K562 (cell line): Measurements from ENCODE around the gene FXYD4. TPM values are rescaled to one million over a fixed set of nuclear protein-coding genes. Genes with fewer than 3 reads are reported as not detected.

Experiments used
- ATAC-seq: fragments of 200-7000 bp; cut with Tn5 transposase; 3 replicates; pipeline ENCODE4 v1.9.1; 2020; ENCODE audit warnings: moderate library complexity
- BruUV-seq: library from RNA; stranded (reverse); fragments of 400-500 nt; replicated peaks from 2 replicates; lab custom pipeline; 2021; lab: Mats Ljungman, UMichigan
- CTCF ChIA-PET: fragments of 300-600 bp; formaldehyde crosslinking; extraction: SDS; loops from one replicate; lab custom pipeline; 2021; ENCODE audit warnings: low intra/inter-chr PET ratio; lab: Yijun Ruan, JAX
- POLR2A ChIA-PET: fragments of 300-600, 350-650 bp; sonication (Branson Sonifier 250); formaldehyde crosslinking; extraction: SDS; loops from one replicate; lab custom pipeline; 2021; ENCODE audit warnings: antibody characterized with exemption, inconsistent platforms; lab: Yijun Ruan, JAX
- DNase-seq, 4 experiments: peaks; one replicate each; pipeline versions ENCODE4 v3.0.0 to v3.0.0-alpha.2; 2011 to 2018; ENCODE audit warnings: low spot score in 3 of 4, mixed read lengths in 3 of 4; ENCODE audit errors: extremely low read depth in 1 of 4
- FAIRE-seq: peaks from 2 replicates; lab custom pipeline; 2011; peaks lifted over from hg19 to GRCh38; lab: Jason Lieb, UNC
- H2AFZ ChIP-seq: 2 replicates; pipeline ENCODE4 v1.6.0; 2011; ENCODE audit warnings: low read depth, low read length, control low read depth, inconsistent platforms
- H3K27ac ChIP-seq: fragments of 200-600 bp; 3 replicates; pipeline ENCODE4 v1.8.0; 2011; ENCODE audit warnings: low read depth, mild to moderate bottlenecking, control low read depth, inconsistent platforms, low read length, moderate library complexity, mixed read lengths; ENCODE audit errors: extremely low read depth
- H3K27me3 ChIP-seq, 2 experiments: fragments of 300-600 bp in 1 of 2; 2 replicates in 1 of 2; 3 replicates in 1 of 2; pipeline versions ENCODE4 v1.6.0 to v1.8.0; 2011; ENCODE audit warnings: inconsistent platforms in 2 of 2, low read length in 2 of 2, mild to moderate bottlenecking in 1 of 2, mixed read lengths in 1 of 2, moderate library complexity in 1 of 2; ENCODE audit not compliant: control insufficient read depth in 2 of 2, insufficient read depth in 2 of 2
- H3K36me3 ChIP-seq: fragments of 300-600 bp; 3 replicates; pipeline ENCODE4 v1.8.0; 2011; ENCODE audit warnings: mild to moderate bottlenecking, low read length, inconsistent platforms; ENCODE audit not compliant: control insufficient read depth, insufficient read depth
- H3K4me1 ChIP-seq, 2 experiments: fragments of 200-600 bp in 1 of 2; replicated peaks in 1 of 2; 2 replicates in 1 of 2; 3 replicates in 1 of 2; pipeline versions ENCODE4 v1.5.1 to v1.8.0; 2011; ENCODE audit warnings: inconsistent platforms in 2 of 2, low read length in 2 of 2, mild to moderate bottlenecking in 1 of 2, mixed read lengths in 1 of 2, moderate library complexity in 1 of 2; ENCODE audit not compliant: control insufficient read depth in 2 of 2, insufficient read depth in 2 of 2
- H3K4me2 ChIP-seq: 2 replicates; pipeline ENCODE4 v1.6.1; 2011; ENCODE audit warnings: low read length, control low read depth, inconsistent platforms, mixed read lengths; ENCODE audit not compliant: insufficient read depth
- H3K4me3 ChIP-seq: fragments of 200-600 bp; sonication (generic), shearing (Covaris generic); 2 replicates; pipeline ENCODE4 v1.5.1; 2016; ENCODE audit warnings: control low read depth, inconsistent platforms
- H3K79me2 ChIP-seq: fragments of 200-600 bp; 3 replicates; pipeline ENCODE4 v1.8.0; 2011; ENCODE audit warnings: low read length, inconsistent platforms; ENCODE audit not compliant: control insufficient read depth, insufficient read depth
- H3K9ac ChIP-seq, 2 experiments: 2 replicates each; pipeline versions ENCODE4 v1.6.0 to v1.6.1; 2011; ENCODE audit warnings: low read depth in 2 of 2, low read length in 2 of 2, control low read depth in 1 of 2, inconsistent platforms in 1 of 2, mild to moderate bottlenecking in 1 of 2, mixed read lengths in 1 of 2; ENCODE audit not compliant: insufficient read depth in 1 of 2
- H3K9me1 ChIP-seq: one replicate; pipeline ENCODE4 v1.6.0; 2011; ENCODE audit warnings: inconsistent platforms, mild to moderate bottlenecking, low read length, moderate library complexity; ENCODE audit not compliant: control insufficient read depth, insufficient read depth
- H3K9me3 ChIP-seq: replicated peaks from 2 replicates; pipeline ENCODE4 v1.5.1; 2011; ENCODE audit warnings: low read depth, low read length, inconsistent platforms; ENCODE audit not compliant: control insufficient read depth, insufficient read depth
- H4K20me1 ChIP-seq: replicated peaks from 2 replicates; pipeline ENCODE4 v1.6.1; 2011; ENCODE audit warnings: low read length, inconsistent platforms, mixed read lengths; ENCODE audit not compliant: control insufficient read depth, insufficient read depth
- CBX1 ChIP-seq: sonication (generic); IDR thresholded peaks from 2 replicates; pipeline ENCODE4 v1.6.1; 2016; ENCODE audit warnings: antibody characterized with exemption, low read depth, mild to moderate bottlenecking
- ELK1 ChIP-seq: sonication (generic); formaldehyde crosslinking; IDR thresholded peaks from 2 replicates; pipeline ENCODE4 v1.8.1; 2022; ENCODE audit warnings: missing genetic modification reagents
- ETV1 ChIP-seq: fragments of 450-650 bp; conservative IDR thresholded peaks from 2 replicates; pipeline ENCODE4 v1.6.1; 2016; ENCODE audit warnings: missing genetic modification characterization, control low read depth, low read depth, missing compliant biosample characterization
- MYC ChIP-seq, 2 experiments: fragments of 250-450 bp in 1 of 2; sonication (Bioruptor Pico) in 1 of 2; IDR thresholded peaks; 2 replicates each; pipeline versions ENCODE4 v1.5.1 to v1.6.1; 2012 to 2021; ENCODE audit warnings: low read depth in 2 of 2, borderline replicate concordance in 1 of 2, improper control_type of control experiment in 1 of 2, low read length in 1 of 2, mild to moderate bottlenecking in 1 of 2, moderate library complexity in 1 of 2
- MYNN ChIP-seq, 2 experiments: sonication (generic); formaldehyde crosslinking in 1 of 2; IDR thresholded peaks; 2 replicates each; pipeline versions ENCODE4 v1.5.0 to v1.6.1; 2016 to 2020; ENCODE audit warnings: antibody characterized with exemption in 1 of 2, missing genetic modification reagents in 1 of 2
- PHF8 ChIP-seq: fragments of 200-600 bp; sonication (generic); IDR thresholded peaks from 2 replicates; pipeline ENCODE4 v1.6.1; 2012; ENCODE audit warnings: mixed run types, mild to moderate bottlenecking, inconsistent platforms, low read length, moderate library complexity, borderline replicate concordance
- RAD51 ChIP-seq: fragments of 450-650 bp; IDR thresholded peaks from 2 replicates; pipeline ENCODE4 v1.7.1; 2016; ENCODE audit warnings: low read depth, mild to moderate bottlenecking, borderline replicate concordance
- SAFB ChIP-seq: fragments of 200-400 bp; formaldehyde crosslinking; IDR thresholded peaks from 2 replicates; pipeline ENCODE4 v1.6.1; 2017; ENCODE audit warnings: low read depth, low read length, borderline replicate concordance
- SAP30 ChIP-seq: fragments of 200-600 bp; sonication (generic); IDR thresholded peaks from 2 replicates; pipeline ENCODE4 v1.6.1; 2012; ENCODE audit warnings: borderline replicate concordance, low read depth, mild to moderate bottlenecking, moderate library complexity, low read length, control low read depth, inconsistent platforms; ENCODE audit not compliant: insufficient read depth, poor library complexity, severe bottlenecking
- ZNF165 ChIP-seq: fragments of 250-450 bp; sonication (Bioruptor Pico); IDR thresholded peaks from 2 replicates; pipeline ENCODE4 v1.4.0; 2020; ENCODE audit warnings: borderline replicate concordance
- ZNF232 ChIP-seq: sonication (generic); formaldehyde crosslinking; IDR thresholded peaks from 2 replicates; pipeline ENCODE4 v1.8.0; 2022; ENCODE audit warnings: mild to moderate bottlenecking, missing genetic modification reagents
- ZSCAN32 ChIP-seq: fragments of 450-650 bp; formaldehyde crosslinking; IDR thresholded peaks from 2 replicates; pipeline ENCODE4 v1.4.0; 2020; ENCODE audit warnings: mild to moderate bottlenecking, moderate library complexity
- WGBS: fragments of 100-300 bp; shearing (Covaris generic); methylation state at CpG from one replicate; pipeline ENCODE4 v1.1.6; 2016; ENCODE audit warnings: low coverage, mixed read lengths; ENCODE audit not compliant: insufficient coverage; ENCODE audit errors: missing lambda C conversion rate; 5-methylcytosine and 5-hydroxymethylcytosine counted together
- in situ Hi-C: fragments of 300-500 bp; cut with MboI; formaldehyde crosslinking; loops from 4 replicates; pipeline ENCODE4 v1.15.0; 2018; ENCODE audit warnings: inconsistent platforms, mixed read lengths
- intact Hi-C: fragments of 100-400 bp; cut with micrococcal nuclease; formaldehyde crosslinking; loops from 2 replicates; pipeline ENCODE4 v1.14.2; 2022
- polyA plus RNA-seq, 8 experiments: library from polyadenylated mRNA; depleted of rRNA in 4 of 8; stranded (reverse) in 5 of 8; unstranded in 3 of 8; fragments of >200 nt; fragmentation: Nextera tagmentation in 2 of 8; fragmentation: Illumina TruSeq in 1 of 8; extraction: Ambion mirVana in 2 of 8; extraction: Trizol in 1 of 8; gene quantifications; 2 replicates each; pipeline versions ENCODE4 v1.2.1 to v1.2.3, GENCODE V29; 2011 to 2014; ENCODE audit warnings: inconsistent platforms in 1 of 8, missing spikeins in 1 of 8
- total RNA-seq, 7 experiments: library from RNA; depleted of rRNA in 6 of 7; stranded (reverse); fragments of >200 nt in 6 of 7; fragmentation: Illumina TruSeq in 2 of 7; extraction: Trizol in 2 of 7; gene quantifications; 2 replicates each; pipeline versions ENCODE4 v1.2.1 to v1.2.3, GENCODE V29; 2011 to 2021; ENCODE audit warnings: low replicate concordance in 1 of 7
- TF ChIP-seq, protein P1 (sequence below): fragments of 200-800 bp; sonication (Bioruptor generic); IDR thresholded peaks from 2 replicates; pipeline ENCODE4 v1.6.1; 2017; ENCODE audit warnings: missing genetic modification characterization, missing compliant biosample characterization
- TF ChIP-seq, protein P2 (sequence below): fragments of 450-650 bp; IDR thresholded peaks from 2 replicates; pipeline ENCODE4 v1.6.1; 2017; ENCODE audit warnings: antibody characterized with exemption

The FXYD4 gene
- total and polyA plus RNA-seq, 9 of the 15 experiments (the other 6 are each of a cell fraction or from before 2014, with no cell fraction given): not detected

DNA sequence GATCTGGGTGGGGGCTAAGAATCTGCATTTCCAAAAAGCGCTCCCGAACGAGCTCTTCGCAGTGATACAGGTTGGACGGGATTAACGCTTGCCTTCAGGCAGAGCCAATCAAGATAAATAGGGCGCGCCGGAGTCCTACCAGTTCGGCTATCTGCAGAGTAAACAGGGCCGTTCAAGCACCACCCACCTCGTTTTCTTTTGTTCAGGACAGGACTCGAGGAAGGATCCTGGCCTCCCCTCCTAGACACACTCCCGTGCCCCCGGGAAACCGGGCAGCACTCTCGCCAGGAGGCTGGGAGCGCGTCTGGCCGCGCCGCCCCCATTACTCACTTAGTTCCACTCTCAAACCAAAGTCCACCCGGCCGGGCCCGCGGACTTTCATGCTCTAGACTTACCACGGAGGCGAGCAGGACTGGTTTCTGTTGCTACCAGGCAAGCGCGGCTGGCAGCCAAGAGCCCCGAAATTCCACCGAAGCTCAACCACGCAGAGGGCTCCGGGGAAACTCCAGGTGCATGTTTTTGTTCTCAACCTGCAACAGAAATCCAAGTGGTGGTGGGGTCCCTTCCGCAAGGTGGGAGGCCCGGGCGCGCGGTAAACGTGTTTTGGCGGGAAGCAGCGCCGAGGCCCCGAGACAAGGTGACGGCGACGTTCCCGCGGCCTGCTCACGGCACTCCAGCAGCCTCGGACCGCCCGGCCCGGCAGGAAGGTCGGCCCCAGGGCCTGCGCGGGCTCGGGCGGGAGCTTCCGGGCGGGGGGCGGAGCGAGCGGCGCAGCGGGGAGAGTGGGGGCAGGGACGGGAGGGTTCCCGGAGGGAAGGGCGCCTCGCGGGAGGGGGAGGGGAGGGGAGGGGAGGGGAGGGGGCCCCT is 24.9 kb downstream of the FXYD4 start:
- no peaks in the 10 kb centered on the region for H3K9me3 ChIP-seq
- H3K9ac ChIP-seq: peak overlapping the region; percentile 96 to 97
- in situ Hi-C loops: loop anchor here (5.0 kb wide), 1 partner anchor 56 kb away; no protein-coding TSS in a partner anchor
- peaks cover 71% of the 10 kb centered on the region for H4K20me1 ChIP-seq
- no peaks in the 10 kb centered on the region for H3K27me3 ChIP-seq
- TSS peak; percentile 13 for BruUV-seq
- peaks cover 98% of the 10 kb centered on the region for H3K79me2 ChIP-seq
- ChIA-PET CTCF (interaction anchor here (0.5 kb wide), 1 partner anchor 46 kb away, joined by 6 read pairs; no protein-coding TSS in a partner anchor), POLR2A (interaction anchor here (0.6 to 5.3 kb wide), 17 partner anchors 10 to 1378 kb away, joined by 3 to 73 read pairs (median 4); partner anchors contain the start of genes HNRNPF and ZNF487)
- intact Hi-C loops: loop anchor here (2.0 to 5.0 kb wide), 2 partner anchors 41 to 49 kb away; partner anchors contain the start of gene ZNF487
- peaks cover 4% of the 10 kb centered on the region for H3K9me1 ChIP-seq
- under 1% methylated on average over 56 of the region's 71 CpGs for WGBS
- FAIRE-seq (peak; percentile 86), DNase-seq (peak; percentile 93 to 97 (median 96)), ATAC-seq (peak; percentile 79)
- H2AFZ ChIP-seq: peak overlapping the region; percentile 6; the same call in 1 of the 2 replicates
- peak overlapping the region; percentile 96 for H3K27ac ChIP-seq
- peak overlapping the region; percentile 65 for H3K4me3 ChIP-seq
- peak overlapping the region; percentile 89 for H3K4me2 ChIP-seq
- peaks cover 84% of the 10 kb centered on the region for H3K36me3 ChIP-seq
- H3K4me1 ChIP-seq: peaks cover 52 to 57% of the 10 kb centered on the region in 2 experiments
- peak; percentile 81 for TF ChIP-seq CBX1
- TF ChIP-seq MYC (IDR thresholded peaks at IDR 0.05; ENCODE audit: low read depth, low read length): peak; percentile 11; the same call in 1 of the 2 replicates
- TF ChIP-seq MYC (CRISPR knock-in tag; IDR thresholded peaks at IDR 0.05; ENCODE audit: borderline replicate concordance, low read depth): peak; percentile 78; the same call in 1 of the 2 replicates
- TF ChIP-seq SAFB: no peak
- TF ChIP-seq RAD51: no peak
- no peak for TF ChIP-seq MYNN (IDR thresholded peaks at IDR 0.05)
- no peak for TF ChIP-seq MYNN (CRISPR knock-in tag; IDR thresholded peaks at IDR 0.05)
- peak; percentile 62; the same call in 1 of the 2 replicates for TF ChIP-seq PHF8
- no peak for TF ChIP-seq ZNF165
- TF ChIP-seq ZNF232 (CRISPR knock-in tag): peak; percentile 73; the same call in 1 of the 2 replicates
- TF ChIP-seq, protein P1, sequence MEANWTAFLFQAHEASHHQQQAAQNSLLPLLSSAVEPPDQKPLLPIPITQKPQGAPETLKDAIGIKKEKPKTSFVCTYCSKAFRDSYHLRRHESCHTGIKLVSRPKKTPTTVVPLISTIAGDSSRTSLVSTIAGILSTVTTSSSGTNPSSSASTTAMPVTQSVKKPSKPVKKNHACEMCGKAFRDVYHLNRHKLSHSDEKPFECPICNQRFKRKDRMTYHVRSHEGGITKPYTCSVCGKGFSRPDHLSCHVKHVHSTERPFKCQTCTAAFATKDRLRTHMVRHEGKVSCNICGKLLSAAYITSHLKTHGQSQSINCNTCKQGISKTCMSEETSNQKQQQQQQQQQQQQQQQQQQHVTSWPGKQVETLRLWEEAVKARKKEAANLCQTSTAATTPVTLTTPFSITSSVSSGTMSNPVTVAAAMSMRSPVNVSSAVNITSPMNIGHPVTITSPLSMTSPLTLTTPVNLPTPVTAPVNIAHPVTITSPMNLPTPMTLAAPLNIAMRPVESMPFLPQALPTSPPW (CRISPR knock-in tag): no peak
- TF ChIP-seq ZSCAN32 (CRISPR knock-in tag): no peak
- TF ChIP-seq SAP30: peak; percentile 80
- TF ChIP-seq, protein P2, sequence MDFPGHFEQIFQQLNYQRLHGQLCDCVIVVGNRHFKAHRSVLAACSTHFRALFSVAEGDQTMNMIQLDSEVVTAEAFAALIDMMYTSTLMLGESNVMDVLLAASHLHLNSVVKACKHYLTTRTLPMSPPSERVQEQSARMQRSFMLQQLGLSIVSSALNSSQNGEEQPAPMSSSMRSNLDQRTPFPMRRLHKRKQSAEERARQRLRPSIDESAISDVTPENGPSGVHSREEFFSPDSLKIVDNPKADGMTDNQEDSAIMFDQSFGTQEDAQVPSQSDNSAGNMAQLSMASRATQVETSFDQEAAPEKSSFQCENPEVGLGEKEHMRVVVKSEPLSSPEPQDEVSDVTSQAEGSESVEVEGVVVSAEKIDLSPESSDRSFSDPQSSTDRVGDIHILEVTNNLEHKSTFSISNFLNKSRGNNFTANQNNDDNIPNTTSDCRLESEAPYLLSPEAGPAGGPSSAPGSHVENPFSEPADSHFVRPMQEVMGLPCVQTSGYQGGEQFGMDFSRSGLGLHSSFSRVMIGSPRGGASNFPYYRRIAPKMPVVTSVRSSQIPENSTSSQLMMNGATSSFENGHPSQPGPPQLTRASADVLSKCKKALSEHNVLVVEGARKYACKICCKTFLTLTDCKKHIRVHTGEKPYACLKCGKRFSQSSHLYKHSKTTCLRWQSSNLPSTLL: no peak
- no peak for TF ChIP-seq ELK1 (CRISPR knock-in tag)
- TF ChIP-seq ETV1 (tag): no peak
